ENCODE measurements around the gene CTSW. TPM values are rescaled to one million over a fixed set of nuclear protein-coding genes. Genes with fewer than 3 reads are reported as not detected.

Gene CTSW
- total RNA-seq, 2 donors from 2014 or later, result 2.2 to 16.8 TPM

- ATAC-seq (peak; percentile 45 to 62), DNase-seq (ENCODE audit: low spot score in 2 of 2) (peak in 1 of 2 donors; percentile 73)
- H3K9me3 Mint-ChIP-seq, result no peaks in the 10 kb centered on the region
- peak overlapping the region; percentile 74 to 88 for H3K27ac Mint-ChIP-seq
- peaks cover 0 to 11% of the 10 kb centered on the region in 2 donors for H3K36me3 Mint-ChIP-seq
Measured at GRCh38 chr11:65919573-65920371, 40.1 kb downstream of the CTSW start.

GRCh38 chr11:65920372-65920802 lies 40.8 kb downstream of the CTSW start:
- DNase-seq (ENCODE audit: low spot score in 2 of 2) (no peak), ATAC-seq (no peak)
- peak overlapping the region; percentile 74 to 88 for H3K27ac Mint-ChIP-seq
- no peaks in the 10 kb centered on the region for H3K9me3 Mint-ChIP-seq
- peaks cover 0 to 11% of the 10 kb centered on the region in 2 donors for H3K36me3 Mint-ChIP-seq

GRCh38 chr11:65921033-65921555 lies 41.5 kb downstream of the CTSW start:
- DNase-seq (ENCODE audit: low spot score in 2 of 2) (no peak), ATAC-seq (no peak)
- no peaks in the 10 kb centered on the region for H3K9me3 Mint-ChIP-seq
- peaks cover 0 to 11% of the 10 kb centered on the region in 2 donors for H3K36me3 Mint-ChIP-seq
- peak overlapping the region in 1 of 2 donors; percentile 88 for H3K27ac Mint-ChIP-seq

GRCh38 chr11:65921876-65922275 lies 42.2 kb downstream of the CTSW start:
- Mint-ChIP-seq H3K9me3 (no peaks in the 10 kb centered on the region), H3K27ac (no peak overlapping the region), H3K36me3 (peaks cover 0 to 9% of the 10 kb centered on the region in 2 donors)
- ATAC-seq (no peak), DNase-seq (ENCODE audit: low spot score in 2 of 2) (no peak)

- peaks cover 0 to 5% of the 10 kb centered on the region in 2 donors for H3K36me3 Mint-ChIP-seq
- no peaks in the 10 kb centered on the region for H3K9me3 Mint-ChIP-seq
- peak overlapping the region in 1 of 2 donors; percentile 33 for H3K27ac Mint-ChIP-seq
- no peak for DNase-seq (ENCODE audit: low spot score in 2 of 2)
- ATAC-seq, result no peak
Measured at GRCh38 chr11:65922565-65922964, 42.9 kb downstream of the CTSW start.

- no peak for ATAC-seq
Measured at GRCh38 chr11:65925397-65925796, 45.8 kb downstream of the CTSW start.

GRCh38 chr11:65927904-65928397 lies 48.3 kb downstream of the CTSW start:
- Mint-ChIP-seq H3K9me3 (no peaks in the 10 kb centered on the region), H3K36me3 (no peaks in the 10 kb centered on the region), H3K27ac (peak overlapping the region; percentile 92)
- DNase-seq (ENCODE audit: low spot score in 2 of 2), result peak; percentile 57 to 64
- ATAC-seq, result peak; percentile 88 to 90

More at GRCh38 chr11:65925397-65925796, 45.8 kb downstream of the CTSW start:
- H3K27ac Mint-ChIP-seq, result no peak overlapping the region
- no peak for DNase-seq (ENCODE audit: low spot score in 2 of 2)
- H3K9me3 Mint-ChIP-seq, result no peaks in the 10 kb centered on the region
- no peaks in the 10 kb centered on the region for H3K36me3 Mint-ChIP-seq

GRCh38 chr11:65928667-65929066 lies 49.0 kb downstream of the CTSW start:
- ATAC-seq (peak in 1 of 2 donors; percentile 6), DNase-seq (ENCODE audit: low spot score in 2 of 2) (no peak)
- H3K9me3 Mint-ChIP-seq, result no peaks in the 10 kb centered on the region
- no peaks in the 10 kb centered on the region for H3K36me3 Mint-ChIP-seq
- peak overlapping the region; percentile 92 for H3K27ac Mint-ChIP-seq

- ATAC-seq (no peak), DNase-seq (ENCODE audit: low spot score in 2 of 2) (no peak)
- no peaks in the 10 kb centered on the region for H3K36me3 Mint-ChIP-seq
- peak overlapping the region in 1 of 2 donors; percentile 49 for H3K27ac Mint-ChIP-seq
- H3K9me3 Mint-ChIP-seq, result no peaks in the 10 kb centered on the region
Measured at GRCh38 chr11:65931773-65932557, 52.3 kb downstream of the CTSW start.

GRCh38 chr11:65932558-65932919 lies 52.9 kb downstream of the CTSW start:
- H3K27ac Mint-ChIP-seq, result peak overlapping the region in 1 of 2 donors; percentile 49
- ATAC-seq (no peak), DNase-seq (ENCODE audit: low spot score in 2 of 2) (no peak)
- H3K36me3 Mint-ChIP-seq, result no peaks in the 10 kb centered on the region
- no peaks in the 10 kb centered on the region for H3K9me3 Mint-ChIP-seq

Other genes with a start within 250 kb of the CTSW start
- gene SIPA1, start 241.7 kb upstream of the CTSW start, total RNA-seq, result 100 to 1,000 TPM; 185 to 203 TPM
- 10 to 100 TPM; 81.7 to 97.8 TPM for gene RELA, start 216.9 kb upstream of the CTSW start, total RNA-seq
- gene KAT5, start 167.6 kb upstream of the CTSW start, total RNA-seq, result 100 to 1,000 TPM in 1 of 2 donors, 10 to 100 TPM in 1; 61.4 to 106 TPM
- gene RNASEH2C, start 159.0 kb upstream of the CTSW start, total RNA-seq, result 10 to 100 TPM; 40.9 to 93.0 TPM
- gene AP5B1, start 98.9 kb upstream of the CTSW start, total RNA-seq, result 10 to 100 TPM; 10.6 to 25.9 TPM
- 1 to 10 TPM in 1 of 2 donors, not detected in 1; 1.6 TPM for gene OVOL1, start 92.8 kb upstream of the CTSW start, total RNA-seq
- 1 to 10 TPM; 3.8 to 5.0 TPM for gene SNX32, start 45.9 kb upstream of the CTSW start, total RNA-seq
- gene CFL1, start 21.7 kb upstream of the CTSW start, total RNA-seq, result 1,000 to 10,000 TPM in 1 of 2 donors, 100 to 1,000 TPM in 1; 855 to 1,265 TPM
- 10 to 100 TPM; 63.9 to 64.0 TPM for gene MUS81, start 19.4 kb upstream of the CTSW start, total RNA-seq
- gene EFEMP2, start 7.0 kb upstream of the CTSW start, total RNA-seq, result 10 to 100 TPM; 15.2 to 41.8 TPM
- gene FIBP, start 8.6 kb downstream of the CTSW start, total RNA-seq, result 100 to 1,000 TPM in 1 of 2 donors, 10 to 100 TPM in 1; 69.4 to 101 TPM
- 10 to 100 TPM; 29.4 to 37.2 TPM for gene CCDC85B, start 10.8 kb downstream of the CTSW start, total RNA-seq
- gene FOSL1, start 20.6 kb downstream of the CTSW start, total RNA-seq, result 1 to 10 TPM; 7.4 to 9.5 TPM
- 10 to 100 TPM; 17.6 to 28.6 TPM for gene C11orf68, start 39.2 kb downstream of the CTSW start, total RNA-seq
- gene DRAP1, start 39.6 kb downstream of the CTSW start, total RNA-seq, result 100 to 1,000 TPM; 110 to 167 TPM
- gene TSGA10IP, start 65.6 kb downstream of the CTSW start, total RNA-seq, result not detected
- 10 to 100 TPM; 53.1 to 60.2 TPM for gene SART1, start 81.9 kb downstream of the CTSW start, total RNA-seq
- gene EIF1AD, start 122.3 kb downstream of the CTSW start, total RNA-seq, result 10 to 100 TPM; 47.5 to 86.8 TPM
- 100 to 1,000 TPM; 242 to 310 TPM for gene BANF1, start 122.7 kb downstream of the CTSW start, total RNA-seq
- gene CST6, start 132.2 kb downstream of the CTSW start, total RNA-seq, result under 1 TPM in 1 of 2 donors, not detected in 1; 0.43 TPM
- under 1 TPM in 1 of 2 donors, not detected in 1; 0.80 TPM for gene CATSPER1, start 146.6 kb downstream of the CTSW start, total RNA-seq
- gene GAL3ST3, start 169.3 kb downstream of the CTSW start, total RNA-seq, result 1 to 10 TPM in 1 of 2 donors, under 1 TPM in 1; 0.14 to 1.1 TPM
- 100 to 1,000 TPM; 236 to 246 TPM for gene SF3B2, start 172.5 kb downstream of the CTSW start, total RNA-seq
- 100 to 1,000 TPM; 124 TPM for gene PACS1, start 190.4 kb downstream of the CTSW start, total RNA-seq

Data from activated naive CD4-positive, alpha-beta T cell treated with anti-CD3 and anti-CD28 coated beads, Interleukin-2, amount 50 U/mL, for 72 hours (primary cell).